Right kidney (tissue), 1 donor: ENCODE results near the gene CARD19.
"Not testable (repeated sequence)": the region's sequence is repeated elsewhere in the genome, so short reads cannot be mapped to it uniquely, and the experiment has no call there.

Experiments
- DNase-seq: peaks from one replicate; pipeline ENCODE4 v3.0.0-alpha.2; 2016

CARD19 gene

DNA sequence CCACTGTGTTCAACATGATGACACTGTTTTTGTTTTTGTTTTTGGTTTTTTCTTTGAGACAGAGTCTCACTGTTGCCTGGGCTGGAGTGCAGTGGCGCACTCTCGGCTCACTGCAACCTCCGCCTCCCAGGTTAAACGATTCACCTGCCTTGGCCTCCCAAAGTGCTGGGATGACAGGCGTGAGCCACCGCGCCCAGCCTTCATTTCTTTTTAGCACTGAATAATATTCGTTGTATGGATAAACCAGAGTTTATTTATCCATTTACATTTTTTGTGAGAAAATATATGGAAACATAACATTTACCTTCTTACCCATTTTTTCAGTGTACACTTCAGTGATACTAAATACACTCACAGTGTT, 4.2 kb downstream of the CARD19 start:
- no peak for DNase-seq

DNA sequence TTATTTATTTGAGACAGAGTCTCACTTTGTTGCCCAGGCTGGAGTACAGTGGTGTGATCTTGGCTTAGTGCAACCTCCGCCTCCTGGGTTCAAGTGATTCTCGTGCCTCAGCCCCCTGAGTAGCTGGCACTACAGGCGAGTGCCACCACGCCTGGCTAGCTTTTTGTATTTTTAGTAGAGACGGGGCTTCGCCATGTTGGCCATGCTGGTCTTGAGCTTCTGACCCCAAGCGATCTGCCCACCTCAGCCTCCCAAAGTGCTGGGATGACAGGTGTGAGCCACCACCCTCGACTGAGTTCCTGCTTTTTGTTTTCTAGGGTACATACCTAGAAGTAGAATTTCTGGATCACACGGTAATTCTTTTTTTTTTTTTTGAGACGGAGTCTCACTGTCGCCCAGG, 5.1 kb downstream of the CARD19 start:
- DNase-seq: not testable (repeated sequence)

DNA sequence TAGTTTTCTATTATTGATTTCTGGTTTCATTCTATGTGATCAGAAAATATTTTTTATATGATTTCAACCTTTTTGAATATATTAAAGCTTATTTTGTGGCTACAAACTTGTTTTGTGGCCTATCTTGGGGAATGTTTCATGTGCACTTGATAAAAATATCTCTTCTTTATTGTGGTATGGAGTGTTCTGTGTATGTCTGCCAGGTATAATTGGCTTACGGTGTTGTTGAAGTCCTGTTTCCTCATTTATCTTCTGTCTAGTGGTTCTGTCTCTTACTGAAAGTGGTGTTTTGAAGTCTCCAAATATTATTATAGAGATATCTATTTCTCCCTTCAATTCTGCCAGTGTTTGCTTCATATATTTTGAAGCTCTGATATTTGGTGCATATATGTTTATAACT, 9.6 kb downstream of the CARD19 start:
- DNase-seq: no peak

DNA sequence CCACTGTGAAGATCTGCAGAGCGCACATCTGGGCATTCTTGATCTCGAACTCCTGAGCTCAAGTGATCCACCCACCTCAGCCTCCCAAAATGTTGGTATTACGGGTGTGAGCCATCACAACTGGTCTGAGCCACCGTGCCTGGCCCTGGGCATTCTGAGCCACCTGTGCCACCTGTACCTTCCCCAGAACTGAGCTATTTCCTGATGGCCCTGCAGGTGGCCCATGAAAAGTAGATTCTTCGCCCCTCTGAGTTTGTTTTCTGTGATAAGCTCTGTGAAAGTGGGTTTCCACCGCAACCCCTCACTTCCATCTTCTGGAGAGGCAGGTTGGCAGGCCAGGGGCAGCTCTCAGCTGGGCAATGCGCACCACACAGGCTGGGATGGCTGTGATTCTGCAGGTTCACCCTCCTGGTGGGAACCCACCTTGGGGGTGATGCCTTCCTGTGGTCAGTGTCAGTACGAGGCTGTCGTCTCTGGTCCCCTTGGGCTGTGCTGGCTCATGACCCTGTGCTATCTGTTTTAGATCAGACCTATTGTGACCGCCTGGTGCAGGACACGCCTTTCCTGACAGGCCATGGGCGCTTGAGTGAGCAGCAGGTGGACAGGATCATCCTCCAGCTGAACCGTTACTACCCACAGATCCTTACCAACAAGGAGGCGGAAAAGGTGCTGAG, 11.3 kb downstream of the CARD19 start:
- no peak for DNase-seq

- no peak for DNase-seq
These were observed 11.8 kb downstream of the CARD19 start for GRCh38 chr9:93107825-93108161.

- DNase-seq: no peak
These were observed 12.4 kb downstream of the CARD19 start for GRCh38 chr9:93108291-93109041.

DNA sequence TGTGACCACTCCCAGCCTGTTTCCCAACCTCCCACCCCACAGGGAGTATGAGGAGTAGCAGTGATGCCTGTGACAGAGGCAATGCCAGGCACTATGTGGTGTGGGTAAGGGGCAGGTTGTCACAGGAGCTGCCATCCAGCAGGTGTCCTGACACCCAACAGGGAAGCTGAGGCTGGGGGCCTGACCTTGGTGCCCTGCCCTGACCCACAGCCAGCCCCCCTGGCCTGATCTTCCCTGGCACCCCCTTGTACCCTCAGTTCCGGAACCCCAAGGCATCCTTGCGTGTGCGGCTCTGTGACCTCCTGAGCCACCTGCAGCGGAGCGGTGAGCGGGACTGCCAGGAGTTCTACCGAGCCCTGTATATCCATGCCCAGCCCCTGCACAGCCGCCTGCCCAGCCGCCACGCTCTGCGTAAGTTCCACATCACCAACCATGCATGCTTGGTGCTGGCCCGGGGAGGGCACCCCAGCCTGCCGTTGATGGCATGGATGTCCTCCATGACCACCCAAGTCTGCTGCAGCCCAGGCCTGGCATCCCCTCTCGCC, 14.4 kb downstream of the CARD19 start:
- DNase-seq: no peak

DNA sequence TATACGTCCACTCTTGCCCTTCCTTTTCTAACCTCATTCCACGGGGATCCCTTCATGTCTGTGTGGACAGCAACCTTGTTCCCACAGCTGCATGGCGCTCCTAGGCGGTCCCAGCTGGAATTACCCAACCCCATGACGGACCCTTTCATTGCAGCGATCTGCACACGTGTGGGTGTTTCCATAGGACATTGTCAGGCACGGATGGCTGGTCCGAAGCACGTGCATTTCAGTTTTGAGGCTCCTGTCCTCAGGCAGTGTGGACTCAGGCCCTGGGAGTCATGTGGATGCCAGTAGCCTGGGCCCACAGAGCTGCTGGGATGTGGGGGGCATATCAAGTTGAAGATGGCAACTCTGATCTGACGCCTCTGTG, 15.0 kb downstream of the CARD19 start:
- no peak for DNase-seq

- DNase-seq: no peak
These were observed 15.5 kb downstream of the CARD19 start for GRCh38 chr9:93111371-93112115.

DNA sequence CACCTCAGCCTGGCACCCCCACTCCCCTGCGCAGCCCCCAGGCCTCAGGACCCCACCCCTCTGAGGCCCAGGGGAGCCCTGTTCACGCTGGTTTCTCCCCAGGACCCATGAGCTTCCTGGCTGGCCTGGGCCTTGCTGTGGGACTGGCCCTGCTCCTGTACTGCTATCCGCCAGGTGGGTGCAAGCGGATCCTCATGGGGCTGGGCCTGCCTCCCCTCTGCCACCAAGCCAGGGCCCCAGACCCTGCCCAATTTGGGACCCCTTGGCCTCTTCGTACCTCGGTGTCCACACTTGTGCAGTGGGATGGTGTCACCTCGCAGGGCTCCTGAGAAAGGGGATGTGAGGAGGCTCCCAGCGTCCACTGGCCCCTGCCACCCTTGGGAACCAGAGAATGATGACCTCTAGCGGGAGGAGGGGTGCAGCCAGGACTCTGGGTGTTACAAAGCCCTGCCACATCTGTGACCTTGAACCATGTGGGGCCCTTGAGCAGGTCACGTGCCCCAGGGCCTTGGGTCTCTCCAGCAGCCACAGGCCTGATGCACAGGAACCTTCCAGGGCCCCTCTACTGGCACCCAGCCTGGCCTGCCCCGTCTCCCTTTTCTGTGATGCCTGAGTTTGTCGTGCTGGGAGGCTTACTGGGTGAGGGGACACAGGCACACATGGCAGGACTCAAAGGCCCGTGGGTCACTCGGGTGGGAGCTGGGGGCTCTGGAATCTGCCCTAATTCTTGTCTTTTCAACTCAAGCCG, 16.3 kb downstream of the CARD19 start:
- no peak for DNase-seq

DNA sequence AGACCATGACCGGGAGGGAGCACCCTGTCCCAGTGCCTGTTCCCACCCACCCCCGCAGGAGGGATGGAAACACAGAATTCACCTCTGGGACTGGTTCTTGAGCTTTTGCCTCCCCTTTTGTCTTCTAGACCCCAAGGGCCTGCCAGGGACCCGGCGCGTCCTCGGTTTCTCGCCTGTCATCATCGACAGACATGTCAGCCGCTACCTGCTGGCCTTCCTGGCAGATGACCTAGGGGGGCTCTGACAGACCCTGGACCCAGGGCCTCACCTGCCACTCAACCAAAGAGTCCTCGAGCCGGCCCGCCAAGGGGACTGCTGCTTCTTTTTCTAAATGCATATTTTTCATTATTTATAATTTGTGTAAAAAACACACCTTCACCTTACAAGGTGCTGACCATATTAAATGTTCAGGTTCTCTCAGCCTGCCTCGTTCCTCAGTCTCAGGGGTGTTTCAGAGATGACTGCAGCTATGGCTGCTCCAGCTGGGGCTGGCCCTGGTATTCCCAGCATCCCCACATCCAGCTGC, 16.9 kb downstream of the CARD19 start:
- no peak for DNase-seq

GRCh38 chr9:93114169-93114983, 18.4 kb downstream of the CARD19 start:
- DNase-seq: no peak

DNA sequence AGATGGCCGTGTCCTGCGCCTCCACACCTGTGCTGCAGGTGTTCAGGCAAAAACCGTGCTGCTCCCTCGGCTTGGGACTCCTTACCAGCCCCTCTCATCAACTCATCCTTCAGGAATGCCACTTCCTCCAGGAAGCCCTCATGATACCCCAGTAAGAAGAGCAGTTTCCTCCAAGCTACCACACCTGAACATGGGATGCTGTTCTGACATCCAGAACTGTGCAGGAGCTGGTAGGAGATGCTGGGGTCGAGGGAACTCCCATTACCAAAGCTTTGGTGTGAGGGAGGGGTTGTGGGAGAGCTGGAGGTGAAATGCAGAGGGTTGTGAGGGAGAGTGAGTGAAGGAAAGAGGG, 18.9 kb downstream of the CARD19 start:
- DNase-seq: no peak

GRCh38 chr9:93115486-93116071, 19.6 kb downstream of the CARD19 start:
- DNase-seq: no peak

DNA sequence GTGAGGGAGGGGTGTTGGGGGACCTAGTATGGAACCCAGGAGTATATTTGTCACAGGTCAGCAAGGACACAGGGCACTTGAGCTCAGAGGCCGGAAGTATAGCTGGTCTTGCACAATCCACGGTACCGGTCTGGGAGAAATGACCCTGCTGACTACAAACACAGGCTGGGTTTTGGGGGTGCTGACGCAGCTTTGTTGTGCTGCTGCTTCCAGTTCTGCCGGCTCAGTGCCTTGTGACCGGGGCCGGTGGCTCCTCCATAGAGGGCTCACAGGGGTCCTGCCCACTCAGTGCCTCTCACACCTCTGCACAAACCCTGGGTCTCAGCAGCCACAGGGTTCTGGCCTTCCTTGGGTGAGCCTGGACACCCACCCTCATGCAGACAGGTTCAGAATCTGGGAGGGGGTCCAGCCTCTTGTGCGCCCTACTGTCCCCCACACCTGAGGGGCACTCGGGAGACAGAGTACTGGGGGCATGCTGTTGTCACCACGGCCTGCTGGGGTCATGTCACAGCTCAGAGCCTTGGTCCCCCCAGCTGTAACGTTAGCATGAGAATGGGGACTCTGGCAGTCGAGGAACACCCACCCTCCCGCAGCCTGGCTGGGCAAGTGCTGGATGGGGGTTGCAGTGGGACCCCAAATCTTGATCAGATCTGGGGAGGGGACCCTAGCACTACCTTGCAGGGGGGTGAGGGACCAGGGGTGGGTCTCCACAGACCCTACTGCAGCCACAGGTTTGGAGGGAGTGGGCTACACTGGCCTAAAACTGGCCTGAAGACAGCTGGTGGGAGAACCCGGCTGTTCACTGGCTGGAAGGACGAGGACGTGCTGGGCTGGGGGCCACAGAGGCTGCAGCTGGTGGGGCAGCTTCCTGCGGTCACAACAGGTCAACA, 20.3 kb downstream of the CARD19 start:
- DNase-seq: peak; percentile 6

DNA sequence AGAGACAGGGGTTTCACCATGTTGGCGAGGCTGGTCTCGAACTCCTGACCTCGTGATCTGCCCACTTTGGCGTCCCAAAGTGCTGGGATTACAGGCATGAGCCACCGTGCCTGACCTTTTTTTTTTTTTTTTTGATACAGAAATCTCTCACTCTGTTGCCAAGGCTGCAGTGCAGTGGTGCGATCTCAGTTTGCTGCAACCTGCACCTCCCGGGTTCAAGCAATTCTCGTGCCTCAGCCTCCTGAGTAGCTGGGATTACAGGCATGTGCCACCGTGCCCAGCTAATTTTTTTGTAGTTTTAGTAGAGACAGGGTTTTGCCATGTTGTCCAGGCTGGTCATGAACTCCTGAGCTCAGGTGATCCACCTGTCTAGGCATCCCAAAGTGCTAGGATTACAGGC, 21.5 kb downstream of the CARD19 start:
- not testable (repeated sequence) for DNase-seq

DNA sequence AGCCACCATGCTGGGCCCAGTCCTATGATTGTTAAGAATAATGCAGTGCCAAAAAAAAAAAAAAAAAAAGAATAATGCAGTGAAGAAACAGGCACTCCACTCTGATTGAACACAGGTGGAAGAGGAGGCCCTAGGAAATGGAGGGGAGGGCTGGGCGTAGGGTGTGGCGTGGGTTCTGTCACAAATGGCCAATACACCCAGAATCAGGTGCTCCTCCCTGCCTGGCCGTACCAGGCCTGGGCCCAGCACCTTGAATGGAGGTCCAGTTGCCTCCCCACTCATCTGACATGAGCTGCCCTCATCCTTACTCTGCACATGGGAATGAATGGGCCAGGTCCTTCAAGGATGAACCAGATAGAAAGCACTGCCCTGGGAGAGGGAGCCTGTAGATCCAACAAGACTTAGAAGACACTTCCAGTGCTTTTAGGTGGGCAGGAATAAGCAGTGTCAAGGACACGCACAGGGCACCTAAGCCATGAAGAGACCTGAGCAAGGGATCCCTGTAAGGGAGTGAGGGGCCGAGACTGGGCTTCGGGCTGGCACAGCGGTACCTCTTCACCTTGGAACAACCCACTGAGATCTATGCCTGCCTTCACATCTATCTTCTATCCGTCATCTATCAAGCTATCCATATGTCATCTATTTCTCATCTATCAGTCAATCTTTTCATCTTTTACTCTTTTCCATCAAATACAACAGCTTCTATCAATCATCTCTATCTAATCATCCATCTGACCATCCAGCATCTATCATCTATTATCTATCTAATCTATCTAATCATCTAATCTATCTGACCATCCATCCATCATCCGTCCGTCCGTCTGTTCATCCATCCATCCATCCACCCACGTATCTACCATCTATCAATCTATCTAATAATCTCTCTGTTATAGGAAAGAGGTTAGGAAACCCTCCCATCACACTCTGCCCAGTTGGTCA, 22.2 kb downstream of the CARD19 start:
- DNase-seq: no peak

GRCh38 chr9:93118863-93119702, 23.1 kb downstream of the CARD19 start:
- no peak for DNase-seq
